Astrocyte (in vitro differentiated cells and primary cell): ENCODE data around the gene KIF1B. TPM values are rescaled to one million over a fixed set of nuclear protein-coding genes. Genes with fewer than 3 reads are reported as not detected.
"Not testable (repeated sequence)": the region's sequence is repeated elsewhere in the genome, so short reads cannot be mapped to it uniquely, and the experiment has no call there.

Experiments used
- DNase-seq: peaks from one replicate; pipeline ENCODE4 v3.0.0-alpha.2; 2010; ENCODE audit warnings: low read depth
- FAIRE-seq: peaks from 2 replicates; lab custom pipeline; 2011; peaks lifted over from hg19 to GRCh38; lab: Jason Lieb, UNC
- H2AFZ ChIP-seq: 2 replicates; pipeline ENCODE4 v1.6.0; 2012; ENCODE audit warnings: low read depth, low read length, inconsistent platforms
- H3K27ac ChIP-seq: 2 replicates; pipeline ENCODE4 v1.5.1; 2011; ENCODE audit warnings: low read depth, low read length, inconsistent platforms
- H3K27me3 ChIP-seq: 2 replicates; pipeline ENCODE4 v1.6.0; 2011; ENCODE audit warnings: low read length, inconsistent platforms; ENCODE audit not compliant: insufficient read depth
- H3K36me3 ChIP-seq: 2 replicates; pipeline ENCODE4 v1.5.1; 2011; ENCODE audit warnings: low read length, inconsistent platforms; ENCODE audit not compliant: insufficient read depth
- H3K4me1 ChIP-seq: 2 replicates; pipeline ENCODE4 v1.5.1; 2011; ENCODE audit warnings: low read length, inconsistent platforms; ENCODE audit not compliant: insufficient read depth
- H3K4me2 ChIP-seq: 2 replicates; pipeline ENCODE4 v1.6.0; 2012; ENCODE audit warnings: low read length, inconsistent platforms
- H3K4me3 ChIP-seq: 2 replicates; pipeline ENCODE4 v1.5.1; 2011; ENCODE audit warnings: low read depth, mild to moderate bottlenecking, low read length, inconsistent platforms; ENCODE audit not compliant: insufficient read depth
- H3K79me2 ChIP-seq: 2 replicates; pipeline ENCODE4 v1.6.0; 2012; ENCODE audit warnings: mild to moderate bottlenecking, low read length, inconsistent platforms; ENCODE audit not compliant: insufficient read depth
- H3K9ac ChIP-seq: 2 replicates; pipeline ENCODE4 v1.6.0; 2012; ENCODE audit warnings: mild to moderate bottlenecking, low read length, inconsistent platforms
- H3K9me3 ChIP-seq: 2 replicates; pipeline ENCODE4 v1.5.1; 2012; ENCODE audit warnings: low read depth, mild to moderate bottlenecking, low read length, inconsistent platforms; ENCODE audit not compliant: insufficient read depth
- H4K20me1 ChIP-seq: 2 replicates; pipeline ENCODE4 v1.6.0; 2012; ENCODE audit warnings: low read length, inconsistent platforms; ENCODE audit not compliant: insufficient read depth
- H3K27ac Mint-ChIP-seq: one replicate; pipeline ENCODE4 v1.8.0; 2021; ENCODE audit warnings: mild to moderate bottlenecking, mixed read lengths; ENCODE audit not compliant: unreplicated experiment
- H3K27me3 Mint-ChIP-seq: one replicate; pipeline ENCODE4 v1.8.0; 2021; ENCODE audit warnings: low read depth, mixed read lengths; ENCODE audit not compliant: unreplicated experiment
- H3K36me3 Mint-ChIP-seq: one replicate; pipeline ENCODE4 v1.8.0; 2021; ENCODE audit warnings: low read depth, mixed read lengths; ENCODE audit not compliant: unreplicated experiment
- H3K4me1 Mint-ChIP-seq: one replicate; pipeline ENCODE4 v1.8.0; 2021; ENCODE audit warnings: low read depth, mixed read lengths; ENCODE audit not compliant: unreplicated experiment
- H3K4me3 Mint-ChIP-seq: one replicate; pipeline ENCODE4 v1.8.0; 2021; ENCODE audit warnings: mild to moderate bottlenecking, moderate library complexity, mixed read lengths; ENCODE audit not compliant: unreplicated experiment
- H3K9me3 Mint-ChIP-seq: one replicate; pipeline ENCODE4 v1.8.0; 2021; ENCODE audit warnings: mild to moderate bottlenecking, mixed read lengths; ENCODE audit not compliant: unreplicated experiment
- EZH2 ChIP-seq: IDR thresholded peaks from 2 replicates; pipeline ENCODE4 v1.6.1; 2012; ENCODE audit warnings: mild to moderate bottlenecking, low read length, inconsistent platforms; ENCODE audit not compliant: insufficient read depth
- total RNA-seq: library from RNA; stranded (reverse); gene quantifications from 2 replicates; pipeline ENCODE4 v1.2.1, GENCODE V29; 2021
- TF ChIP-seq, protein P1 (sequence below): IDR thresholded peaks from 2 replicates; pipeline ENCODE4 v1.5.1; 2011; ENCODE audit warnings: low read depth, mild to moderate bottlenecking, inconsistent platforms, low read length, moderate library complexity; ENCODE audit not compliant: insufficient read depth

Gene KIF1B
- total RNA-seq, 1 donor from 2014 or later, result 75.9 TPM

DNA sequence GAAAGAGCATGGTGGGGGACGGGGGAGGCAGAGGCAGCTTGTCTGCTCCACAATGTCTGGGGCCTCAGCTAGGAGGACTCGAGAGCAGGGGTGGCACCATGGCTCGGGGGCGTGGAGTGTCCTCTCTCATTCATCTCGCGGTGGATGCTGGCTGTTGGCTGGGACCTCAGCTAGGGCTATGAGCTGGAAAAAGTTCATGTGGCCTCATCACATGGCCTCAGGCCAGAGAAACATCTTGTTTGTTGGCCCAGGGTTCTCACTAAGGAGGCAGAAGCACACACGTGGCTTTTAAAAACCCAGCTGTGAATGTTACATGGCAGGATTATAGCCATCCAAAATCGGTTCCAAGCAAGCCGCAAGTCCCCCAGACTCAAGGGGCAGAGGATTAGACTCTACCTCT is 213.7 kb downstream of the KIF1B start:
- Histone ChIP-seq H3K36me3 (peaks cover 10% of the 10 kb centered on the region), H3K4me2 (no peak overlapping the region), H3K27ac (no peak overlapping the region), H3K4me1 (no peaks in the 10 kb centered on the region), H2AFZ (no peak overlapping the region), H3K79me2 (no peaks in the 10 kb centered on the region), H3K4me3 (no peak overlapping the region), H3K27me3 (no peaks in the 10 kb centered on the region), H4K20me1 (no peaks in the 10 kb centered on the region), H3K9ac (no peak overlapping the region), H3K9me3 (no peaks in the 10 kb centered on the region)
- Mint-ChIP-seq H3K4me1 (no peaks in the 10 kb centered on the region), H3K9me3 (no peaks in the 10 kb centered on the region), H3K27me3 (no peaks in the 10 kb centered on the region), H3K36me3 (peaks cover 6% of the 10 kb centered on the region), H3K4me3 (no peak overlapping the region), H3K27ac (no peak overlapping the region)
- no peak for FAIRE-seq
- no peak for DNase-seq
- TF ChIP-seq EZH2, result no peak
- TF ChIP-seq, protein P1, sequence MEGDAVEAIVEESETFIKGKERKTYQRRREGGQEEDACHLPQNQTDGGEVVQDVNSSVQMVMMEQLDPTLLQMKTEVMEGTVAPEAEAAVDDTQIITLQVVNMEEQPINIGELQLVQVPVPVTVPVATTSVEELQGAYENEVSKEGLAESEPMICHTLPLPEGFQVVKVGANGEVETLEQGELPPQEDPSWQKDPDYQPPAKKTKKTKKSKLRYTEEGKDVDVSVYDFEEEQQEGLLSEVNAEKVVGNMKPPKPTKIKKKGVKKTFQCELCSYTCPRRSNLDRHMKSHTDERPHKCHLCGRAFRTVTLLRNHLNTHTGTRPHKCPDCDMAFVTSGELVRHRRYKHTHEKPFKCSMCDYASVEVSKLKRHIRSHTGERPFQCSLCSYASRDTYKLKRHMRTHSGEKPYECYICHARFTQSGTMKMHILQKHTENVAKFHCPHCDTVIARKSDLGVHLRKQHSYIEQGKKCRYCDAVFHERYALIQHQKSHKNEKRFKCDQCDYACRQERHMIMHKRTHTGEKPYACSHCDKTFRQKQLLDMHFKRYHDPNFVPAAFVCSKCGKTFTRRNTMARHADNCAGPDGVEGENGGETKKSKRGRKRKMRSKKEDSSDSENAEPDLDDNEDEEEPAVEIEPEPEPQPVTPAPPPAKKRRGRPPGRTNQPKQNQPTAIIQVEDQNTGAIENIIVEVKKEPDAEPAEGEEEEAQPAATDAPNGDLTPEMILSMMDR, result no peak

DNA sequence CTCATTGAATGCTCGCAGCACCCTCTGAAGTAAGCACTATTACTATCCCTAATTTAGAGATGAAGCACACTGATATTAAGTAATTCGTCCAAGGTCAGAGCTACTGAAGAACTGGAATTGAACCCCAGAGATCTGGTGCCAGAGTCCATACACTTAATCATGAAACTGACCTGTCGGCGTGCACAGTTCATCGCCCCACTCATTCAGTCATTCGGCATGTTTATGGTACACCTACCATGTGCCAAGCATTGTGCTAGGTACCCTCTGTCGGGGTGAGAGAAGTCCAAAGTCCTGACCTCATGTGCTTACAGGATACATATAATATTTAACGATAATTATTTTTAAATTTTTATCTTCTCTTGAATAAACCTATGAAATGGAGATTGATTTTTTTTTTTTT is 214.3 kb downstream of the KIF1B start:
- H3K36me3 ChIP-seq, result peaks cover 6% of the 10 kb centered on the region
- H3K4me1 ChIP-seq, result peaks cover under 1% of the 10 kb centered on the region
- H3K9me3 ChIP-seq, result no peaks in the 10 kb centered on the region
- H3K27ac ChIP-seq, result no peak overlapping the region
- H4K20me1 ChIP-seq, result no peaks in the 10 kb centered on the region
- FAIRE-seq, result no peak
- H3K4me3 ChIP-seq, result no peak overlapping the region
- H3K4me2 ChIP-seq, result no peak overlapping the region
- TF ChIP-seq, protein P1, result no peak
- TF ChIP-seq EZH2, result no peak
- H2AFZ ChIP-seq, result no peak overlapping the region
- H3K27me3 ChIP-seq, result no peaks in the 10 kb centered on the region
- H3K79me2 ChIP-seq, result no peaks in the 10 kb centered on the region
- Mint-ChIP-seq H3K9me3 (no peaks in the 10 kb centered on the region), H3K36me3 (peaks cover 3% of the 10 kb centered on the region), H3K27ac (no peak overlapping the region), H3K27me3 (no peaks in the 10 kb centered on the region), H3K4me1 (no peaks in the 10 kb centered on the region), H3K4me3 (no peak overlapping the region)
- H3K9ac ChIP-seq, result no peak overlapping the region
- no peak for DNase-seq

DNA sequence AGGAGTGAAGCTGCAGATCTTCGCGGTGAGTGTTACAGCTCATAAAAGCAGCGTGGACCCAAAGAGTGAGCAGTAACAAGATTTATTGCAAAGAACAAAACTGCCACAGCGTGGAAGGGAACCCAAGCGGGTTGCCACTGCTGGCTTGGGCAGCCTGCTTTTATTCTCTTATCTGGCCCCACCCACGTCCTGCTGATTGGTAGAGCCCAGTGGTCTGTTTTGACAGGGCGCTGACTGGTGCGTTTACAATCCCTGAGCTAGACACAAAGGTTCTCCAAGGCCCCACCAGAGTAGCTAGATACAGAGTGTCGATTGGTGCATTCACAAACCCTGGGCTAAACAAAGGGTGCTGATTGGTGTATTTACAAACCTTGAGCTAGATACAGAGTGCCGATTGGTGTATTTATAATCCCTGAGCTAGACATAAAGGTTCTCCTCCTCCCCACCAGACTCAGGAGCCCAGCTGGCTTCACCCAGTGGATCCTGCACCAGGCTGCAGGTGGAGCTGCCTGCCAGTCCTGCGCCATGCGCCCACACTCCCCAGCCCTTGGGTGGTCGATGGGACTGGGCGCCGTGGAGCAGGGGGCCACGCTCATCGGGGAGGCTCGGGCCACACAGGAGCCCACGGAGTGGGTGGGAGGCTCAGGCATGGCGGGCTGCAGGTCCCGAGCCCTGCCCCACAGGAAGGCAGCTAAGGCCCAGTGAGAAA is 215.6 kb downstream of the KIF1B start:
- not testable (repeated sequence) for H3K27me3 ChIP-seq, H2AFZ ChIP-seq, H3K27me3 Mint-ChIP-seq

DNA sequence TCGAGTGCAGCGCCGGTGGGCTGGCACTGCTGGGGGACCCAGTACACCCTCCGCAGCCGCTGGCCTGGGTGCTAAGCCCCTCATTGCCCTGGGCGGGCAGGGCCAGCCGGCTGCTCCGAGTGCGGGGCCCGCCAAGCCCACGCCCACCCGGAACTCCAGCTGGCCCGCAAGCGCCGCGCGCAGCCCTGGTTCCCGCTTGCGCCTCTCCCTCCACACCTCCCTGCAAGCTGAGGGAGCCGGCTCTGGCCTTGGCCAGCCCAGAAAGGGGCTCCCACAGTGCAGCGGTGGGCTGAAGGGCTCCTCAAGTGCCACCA is 216.1 kb downstream of the KIF1B start:
- not testable (repeated sequence) for H3K27me3 Mint-ChIP-seq, H3K9me3 Mint-ChIP-seq, H3K4me3 ChIP-seq, H3K27ac ChIP-seq, H3K4me2 ChIP-seq, FAIRE-seq, H2AFZ ChIP-seq, H3K9me3 ChIP-seq, H3K27ac Mint-ChIP-seq, DNase-seq, H3K36me3 ChIP-seq, H4K20me1 ChIP-seq, H3K79me2 ChIP-seq, H3K9ac ChIP-seq, H3K4me3 Mint-ChIP-seq, H3K36me3 Mint-ChIP-seq, H3K4me1 Mint-ChIP-seq, H3K27me3 ChIP-seq
- peaks cover 12% of the 10 kb centered on the region for H3K4me1 ChIP-seq

More for the DNA sequence above, 215.6 kb downstream of the KIF1B start:
- not testable (repeated sequence) for H3K4me3 ChIP-seq, H3K4me1 Mint-ChIP-seq, H3K4me3 Mint-ChIP-seq, H4K20me1 ChIP-seq, FAIRE-seq, DNase-seq, H3K36me3 Mint-ChIP-seq, H3K4me1 ChIP-seq, H3K79me2 ChIP-seq, H3K4me2 ChIP-seq, H3K27ac Mint-ChIP-seq, H3K27ac ChIP-seq, H3K36me3 ChIP-seq, H3K9ac ChIP-seq, H3K9me3 ChIP-seq, H3K9me3 Mint-ChIP-seq
